A549 treated with CORT108297 at 1 μM for 4 hours (cell line): ENCODE results near the gene RBM15B. TPM values are rescaled to one million over a fixed set of nuclear protein-coding genes. Genes with fewer than 3 reads are reported as not detected.

Experiments used
- total RNA-seq: library from RNA; stranded (reverse); fragments of 200-300 nt; extraction: Qiagen RNA extraction; gene quantifications from 5 replicates; pipeline ENCODE4 v1.2.3, GENCODE V29; 2022

The RBM15B gene
- total RNA-seq = 16.1 to 21.1 TPM (median 19.2 TPM) in 5 replicates

DNA sequence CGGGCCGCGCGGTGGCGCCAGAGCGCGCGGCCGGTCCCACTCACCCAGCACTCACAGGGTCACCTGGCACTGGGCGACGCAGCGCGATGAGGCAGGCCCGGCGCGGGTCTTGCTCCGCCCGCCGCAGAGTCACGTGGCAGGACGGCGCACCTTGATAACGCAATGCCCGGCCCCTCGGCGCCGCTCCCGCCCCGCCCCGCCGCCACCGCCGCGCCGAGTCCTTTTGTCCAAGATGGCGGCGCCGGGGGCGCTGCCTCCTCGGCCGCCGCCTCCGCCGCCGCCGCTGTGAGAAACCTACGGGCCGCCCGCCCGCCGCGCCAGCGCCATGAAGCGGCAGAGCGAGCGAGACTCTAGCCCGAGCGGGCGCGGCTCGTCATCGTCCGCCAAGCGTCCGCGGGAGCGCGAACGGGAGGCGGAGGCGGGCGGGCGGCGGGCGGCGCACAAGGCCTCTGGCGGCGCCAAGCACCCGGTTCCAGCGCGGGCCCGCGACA, at the start of gene RBM15B:
Gene RBM15B, plus strand, starts transcription at position 211 of the 491 bp plus-strand sequence. Its CDS starts 115 bp downstream, at position 326.

DNA sequence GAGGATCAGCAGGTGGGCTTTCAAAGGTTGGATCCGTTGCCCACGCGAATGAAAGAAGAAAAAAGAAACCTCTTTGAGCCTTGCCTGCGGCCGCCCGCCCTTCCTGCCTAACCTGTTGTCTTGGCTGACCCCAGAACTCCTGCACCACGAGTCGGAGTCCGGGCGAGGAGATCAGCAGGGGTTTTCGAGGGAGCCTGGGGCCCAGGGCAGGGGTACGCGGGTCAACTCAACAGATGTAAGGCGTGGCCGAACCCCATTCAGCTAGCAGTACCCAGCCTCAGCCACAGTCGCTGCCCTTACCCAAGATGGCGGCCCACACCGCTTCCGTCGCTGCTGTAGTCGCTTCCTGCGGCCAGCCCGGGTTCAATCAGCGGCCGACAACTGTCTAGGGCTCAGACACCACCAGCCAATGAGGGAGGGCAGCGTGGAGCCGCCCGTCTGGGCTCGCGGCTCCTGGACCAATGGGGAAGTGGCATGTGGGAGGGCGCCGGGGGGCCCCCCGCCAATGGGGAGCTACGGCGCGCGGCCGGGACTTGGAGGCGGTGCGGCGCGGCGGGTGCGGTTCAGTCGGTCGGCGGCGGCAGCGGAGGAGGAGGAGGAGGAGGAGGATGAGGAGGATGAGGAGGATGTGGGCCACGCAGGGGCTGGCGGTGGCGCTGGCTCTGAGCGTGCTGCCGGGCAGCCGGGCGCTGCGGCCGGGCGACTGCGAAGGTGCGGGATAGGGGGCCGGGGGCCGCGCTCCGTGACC, 6.2 kb upstream of the RBM15B start, which contains the start of gene MANF:
Gene MANF, plus strand, starts transcription at position 566 of the 748 bp plus-strand sequence. Its CDS starts 52 bp downstream, at position 618.

Other genes with a start within 250 kb of the RBM15B start
- 98.5 to 115 TPM (median 110 TPM) in 5 replicates for gene MANF, start 6.0 kb upstream of the RBM15B start, total RNA-seq
- 12.3 to 13.8 TPM (median 13.0 TPM) in 5 replicates for gene DCAF1, start 108.7 kb downstream of the RBM15B start, total RNA-seq
- 3.5 to 4.2 TPM (median 4.1 TPM) in 5 replicates for gene RAD54L2, start 147.4 kb downstream of the RBM15B start, total RNA-seq